AG04449 (cell line): ENCODE results near the gene TKT.

Source experiments
- CTCF ChIA-PET: fragments of 350-600 bp; formaldehyde crosslinking; extraction: SDS; loops from one replicate; lab custom pipeline; 2021; ENCODE audit warnings: antibody characterized with exemption; lab: Yijun Ruan, JAX
- POLR2A ChIA-PET: fragments of 400-600, 350-600 bp; formaldehyde crosslinking; extraction: SDS; loops from one replicate; lab custom pipeline; 2020; ENCODE audit warnings: antibody characterized with exemption, inconsistent platforms; lab: Yijun Ruan, JAX
- DNase-seq: peaks from one replicate; pipeline ENCODE4 v3.0.0-alpha.2; 2010; ENCODE audit warnings: low read depth, low spot score
- H3K4me3 ChIP-seq: 2 replicates; pipeline ENCODE4 v1.5.1; 2011; ENCODE audit warnings: low read depth, mild to moderate bottlenecking, control low read depth, low read length
- CTCF ChIP-seq: IDR thresholded peaks from one replicate; pipeline ENCODE4 v1.5.1; 2011; ENCODE audit warnings: mild to moderate bottlenecking, moderate library complexity, low read length, control low read depth, inconsistent platforms; ENCODE audit not compliant: insufficient read depth; ENCODE audit errors: missing control alignments

Gene TKT

GRCh38 chr3:53240989-53241972 is 14.5 kb downstream of the TKT start:
- no peak for TF ChIP-seq CTCF
- POLR2A ChIA-PET: no interaction called here
- no peak overlapping the region for H3K4me3 ChIP-seq
- CTCF ChIA-PET: interaction anchor here (0.6 to 2.5 kb wide), 3 partner anchors 21 to 106 kb away, joined by 3 to 9 read pairs (median 4); no protein-coding TSS in a partner anchor
- no peak for DNase-seq

- ChIA-PET POLR2A (no interaction called here), CTCF (interaction anchor here (0.7 to 0.8 kb wide), 2 partner anchors 15 to 20 kb away, joined by 3 to 4 read pairs; no protein-coding TSS in a partner anchor)
- no peak overlapping the region for H3K4me3 ChIP-seq
- no peak for DNase-seq
- TF ChIP-seq CTCF: no peak
Measured at GRCh38 chr3:53239800-53240199, 16.0 kb downstream of the TKT start.

- DNase-seq: no peak
- ChIA-PET CTCF (interaction anchor here (11.4 kb wide), 1 partner anchor 18 kb away, joined by 141 read pairs; no protein-coding TSS in a partner anchor), POLR2A (no interaction called here)
- TF ChIP-seq CTCF: no peak
- no peak overlapping the region for H3K4me3 ChIP-seq
Measured at GRCh38 chr3:53238886-53239285, 16.9 kb downstream of the TKT start.

- POLR2A ChIA-PET: interaction anchor here (1.1 kb wide), 1 partner anchor 17 kb away, joined by 3 read pairs; the partner anchor contains the start of gene TKT
- CTCF ChIA-PET: interaction anchor here (1.4 to 11.4 kb wide), 2 partner anchors 18 to 128 kb away, joined by 4 to 141 read pairs; no protein-coding TSS in a partner anchor
- no peak for TF ChIP-seq CTCF
- DNase-seq: peak; percentile 89
- H3K4me3 ChIP-seq: no peak overlapping the region
Measured at GRCh38 chr3:53238051-53238850, 17.6 kb downstream of the TKT start.

GRCh38 chr3:53236112-53236841 is 19.5 kb downstream of the TKT start:
- ChIA-PET POLR2A (interaction anchor here (1.3 kb wide), 1 partner anchor 20 kb away, joined by 5 read pairs; the partner anchor contains the start of gene TKT), CTCF (interaction anchor here (0.8 to 11.4 kb wide), 7 partner anchors 9 to 121 kb away, joined by 3 to 141 read pairs (median 4); no protein-coding TSS in a partner anchor)

More at GRCh38 chr3:53236112-53236841, 19.5 kb downstream of the TKT start:
- no peak for TF ChIP-seq CTCF
- peak; percentile 58 for DNase-seq
- H3K4me3 ChIP-seq: no peak overlapping the region
